CD8-positive, alpha-beta memory T cell (primary cell): ENCODE results near the gene ZNF627. TPM values are rescaled to one million over a fixed set of nuclear protein-coding genes. Genes with fewer than 3 reads are reported as not detected.

Experiments used
- CTCF ChIA-PET: fragments of 350-600 bp; sonication (Branson Sonifier 250); formaldehyde crosslinking; loops from one replicate; lab custom pipeline; 2021; ENCODE audit warnings: antibody characterized with exemption; lab: Charles Lee
- POLR2A ChIA-PET: fragments of 350-600 bp; sonication (Branson Sonifier 250); formaldehyde crosslinking; loops from one replicate; lab custom pipeline; 2021; ENCODE audit warnings: antibody characterized with exemption; lab: Charles Lee
- DNase-seq, 5 donors: peaks; one replicate each; pipeline versions ENCODE4 v3.0.0 to v3.0.0-alpha.2; 2020 to 2022; ENCODE audit warnings: mixed read lengths in 1 of 5
- H3K27ac ChIP-seq: one replicate; pipeline ENCODE4 v1.7.0; 2013; ENCODE audit warnings: low read depth, mild to moderate bottlenecking, low read length, moderate library complexity
- H3K27me3 ChIP-seq: 2 replicates; pipeline ENCODE4 v1.7.0; 2013; ENCODE audit warnings: low read length, mild to moderate bottlenecking; ENCODE audit not compliant: insufficient read depth, poor library complexity, severe bottlenecking
- H3K36me3 ChIP-seq: 2 replicates; pipeline ENCODE4 v1.7.0; 2013; ENCODE audit warnings: mild to moderate bottlenecking, low read length, moderate library complexity; ENCODE audit not compliant: insufficient read depth
- H3K4me1 ChIP-seq: 2 replicates; pipeline ENCODE4 v1.7.0; 2013; ENCODE audit warnings: mild to moderate bottlenecking, low read length, moderate library complexity; ENCODE audit not compliant: insufficient read depth
- H3K4me3 ChIP-seq: 2 replicates; pipeline ENCODE4 v1.7.0; 2013; ENCODE audit warnings: mild to moderate bottlenecking, low read length
- H3K9me3 ChIP-seq: 2 replicates; pipeline ENCODE4 v1.7.0; 2013; ENCODE audit warnings: mild to moderate bottlenecking, low read length
- H3K27ac Mint-ChIP-seq, 8 donors: one replicate each; pipeline ENCODE4 v1.8.0; 2020 to 2021; ENCODE audit warnings: mixed read lengths in 8 of 8, mild to moderate bottlenecking in 6 of 8, inconsistent platforms in 3 of 8, moderate library complexity in 3 of 8
- H3K27me3 Mint-ChIP-seq, 2 donors: one replicate each; pipeline ENCODE4 v1.8.0; 2020 to 2021; ENCODE audit warnings: mixed read lengths in 2 of 2, mild to moderate bottlenecking in 1 of 2, moderate library complexity in 1 of 2
- H3K36me3 Mint-ChIP-seq, 3 donors: one replicate each; pipeline ENCODE4 v1.8.0; 2020 to 2021; ENCODE audit warnings: mixed read lengths in 3 of 3, inconsistent platforms in 1 of 3, mild to moderate bottlenecking in 1 of 3
- H3K4me1 Mint-ChIP-seq, 3 donors: one replicate each; pipeline ENCODE4 v1.8.0; 2020 to 2021; ENCODE audit warnings: mixed read lengths in 3 of 3, inconsistent platforms in 1 of 3, mild to moderate bottlenecking in 1 of 3
- H3K4me3 Mint-ChIP-seq, 7 donors: one replicate each; pipeline ENCODE4 v1.8.0; 2020 to 2021; ENCODE audit warnings: mixed read lengths in 7 of 7, mild to moderate bottlenecking in 6 of 7, moderate library complexity in 4 of 7, inconsistent platforms in 2 of 7
- H3K9me3 Mint-ChIP-seq, 5 donors: one replicate each; pipeline ENCODE4 v1.8.0; 2020 to 2022; ENCODE audit warnings: mixed read lengths in 5 of 5, mild to moderate bottlenecking in 3 of 5, moderate library complexity in 2 of 5, inconsistent platforms in 1 of 5
- polyA plus RNA-seq: library from polyadenylated mRNA; unstranded; fragments of 300-500 nt; fragmentation: Illumina TruSeq; gene quantifications from one replicate; pipeline ENCODE4 v1.2.3, GENCODE V29; 2021
- total RNA-seq, 2 experiments: library from RNA; stranded (reverse); gene quantifications; one replicate each; pipeline ENCODE4 v1.2.3, GENCODE V29; 2021

ZNF627 gene
- total RNA-seq (1 to 10 TPM; 5.7 to 6.2 TPM), polyA plus RNA-seq (6.2 TPM)

DNA sequence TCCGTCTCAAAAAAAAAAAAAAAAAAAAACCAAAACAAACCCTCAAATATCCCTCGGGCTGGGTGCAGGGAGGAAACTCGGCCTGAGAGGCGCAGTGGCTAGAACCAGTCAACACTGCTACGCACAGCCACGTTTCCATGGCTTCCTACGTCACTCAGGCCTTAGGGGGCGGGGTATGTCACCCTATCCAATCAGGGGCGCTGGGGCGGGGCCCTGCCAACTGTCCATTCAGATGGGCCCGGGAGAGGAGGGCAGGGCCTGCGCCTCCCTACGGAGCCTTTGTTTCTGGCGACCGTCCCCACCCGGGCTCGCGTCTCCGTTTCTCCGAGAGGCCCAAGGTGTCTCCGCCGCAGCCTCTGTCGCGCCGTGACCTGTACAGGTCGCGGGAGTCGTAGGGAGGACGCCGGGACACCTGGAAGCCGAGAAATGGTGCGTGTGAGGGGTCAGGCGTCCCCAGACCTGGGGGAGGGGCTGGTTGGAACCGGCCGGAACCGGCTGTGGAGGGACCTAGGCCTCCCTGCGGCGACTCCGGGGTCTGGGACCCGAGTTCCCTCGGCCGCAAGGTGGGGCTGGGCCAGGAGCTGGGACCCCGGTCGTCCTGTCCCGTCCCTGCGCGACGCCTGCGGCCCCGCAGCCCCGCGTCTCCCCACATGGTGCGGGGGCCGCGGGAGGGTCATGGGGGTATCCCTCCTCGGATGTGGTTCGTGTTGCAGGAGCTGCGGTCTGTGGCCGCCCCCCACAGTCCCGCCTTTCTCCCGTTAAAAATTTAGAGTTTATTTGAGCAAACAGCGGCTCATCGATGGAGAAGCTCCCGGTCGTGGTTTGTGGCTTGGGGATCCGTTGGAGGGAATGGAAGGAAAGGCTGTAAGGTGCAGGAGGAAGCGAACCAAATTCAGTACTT, at the start of gene ZNF627:
ZNF627 (plus strand) TSS at position 282 of the 901 bp plus-strand sequence; CDS start at position 427, 145 bp downstream.
- peak; percentile 95 to 98 (median 98) for DNase-seq
- no peaks in the 10 kb centered on the region for H3K36me3 ChIP-seq
- CTCF ChIA-PET, result interaction anchor here (1.4 kb wide), 1 partner anchor 115 kb away, joined by 3 read pairs; no protein-coding TSS in a partner anchor
- Mint-ChIP-seq H3K4me1 (peaks cover 18 to 38% (median 36%) of the 10 kb centered on the region in 3 donors), H3K9me3 (no peaks in the 10 kb centered on the region), H3K36me3 (peaks cover under 1 to 8% (median 4%) of the 10 kb centered on the region in 3 donors), H3K4me3 (peak within 1 kb of the TSS; percentile 88 to 96 (median 94)), H3K27me3 (no peaks in the 10 kb centered on the region), H3K27ac (peak within 1 kb of the TSS; percentile 84 to 94 (median 87))
- H3K4me3 ChIP-seq, result peak within 1 kb of the TSS; percentile 86
- no peaks in the 10 kb centered on the region for H3K9me3 ChIP-seq
- H3K27me3 ChIP-seq, result no peaks in the 10 kb centered on the region
- POLR2A ChIA-PET, result interaction anchor here (0.6 to 0.7 kb wide), 5 partner anchors 38 to 1084 kb away, joined by 3 to 9 read pairs (median 4); partner anchors contain the start of genes DHPS and ELOF1
- H3K27ac ChIP-seq, result peak within 1 kb of the TSS; percentile 81
- H3K4me1 ChIP-seq, result peaks cover 23% of the 10 kb centered on the region

- no peak for DNase-seq
- Histone ChIP-seq H3K9me3 (no peaks in the 10 kb centered on the region), H3K4me3 (no peak overlapping the region), H3K36me3 (no peaks in the 10 kb centered on the region), H3K27me3 (no peaks in the 10 kb centered on the region), H3K27ac (no peak overlapping the region), H3K4me1 (no peaks in the 10 kb centered on the region)
- Mint-ChIP-seq H3K36me3 (peaks cover 0 to 12% (median 0%) of the 10 kb centered on the region in 3 donors), H3K27ac (no peak overlapping the region), H3K4me1 (no peaks in the 10 kb centered on the region), H3K27me3 (peaks cover 5% of the 10 kb centered on the region in 2 donors), H3K4me3 (no peak overlapping the region), H3K9me3 (no peaks in the 10 kb centered on the region)
- ChIA-PET CTCF (no interaction called here), POLR2A (no interaction called here)
Observed at GRCh38 chr19:11547929-11548700, 49.2 kb upstream of the ZNF627 start.

DNA sequence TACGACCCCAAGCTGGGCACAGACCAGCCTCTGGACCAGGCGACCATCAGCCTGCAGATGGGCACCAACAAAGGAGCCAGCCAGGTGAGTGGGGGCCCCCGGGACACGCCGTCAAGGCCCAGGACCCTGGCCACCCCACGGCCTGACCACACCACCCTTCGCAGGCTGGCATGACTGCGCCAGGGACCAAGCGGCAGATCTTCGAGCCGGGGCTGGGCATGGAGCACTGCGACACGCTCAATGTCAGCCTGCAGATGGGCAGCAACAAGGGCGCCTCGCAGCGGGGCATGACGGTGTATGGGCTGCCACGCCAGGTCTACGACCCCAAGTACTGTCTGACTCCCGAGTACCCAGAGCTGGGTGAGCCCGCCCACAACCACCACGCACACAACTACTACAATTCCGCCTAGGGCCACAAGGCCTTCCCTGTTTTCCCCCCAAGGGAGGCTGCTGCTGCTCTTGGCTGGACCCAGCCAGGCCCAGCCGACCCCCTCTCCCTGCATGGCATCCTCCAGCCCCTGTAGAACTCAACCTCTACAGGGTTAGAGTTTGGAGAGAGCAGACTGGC, 47.8 kb upstream of the ZNF627 start:
- Histone ChIP-seq H3K27ac (no peak overlapping the region), H3K4me1 (no peaks in the 10 kb centered on the region), H3K4me3 (no peak overlapping the region), H3K27me3 (no peaks in the 10 kb centered on the region), H3K9me3 (no peaks in the 10 kb centered on the region), H3K36me3 (peaks cover 7% of the 10 kb centered on the region)
- peaks cover 0 to 7% (median 3%) of the 10 kb centered on the region in 3 donors for H3K4me1 Mint-ChIP-seq
- peaks cover 0 to 25% (median 0%) of the 10 kb centered on the region in 3 donors for H3K36me3 Mint-ChIP-seq
- no peaks in the 10 kb centered on the region for H3K9me3 Mint-ChIP-seq
- no peak overlapping the region for H3K27ac Mint-ChIP-seq
- peaks cover 0 to 5% of the 10 kb centered on the region in 2 donors for H3K27me3 Mint-ChIP-seq
- ChIA-PET CTCF (no interaction called here), POLR2A (no interaction called here)
- DNase-seq, result no peak
- no peak overlapping the region for H3K4me3 Mint-ChIP-seq

DNA sequence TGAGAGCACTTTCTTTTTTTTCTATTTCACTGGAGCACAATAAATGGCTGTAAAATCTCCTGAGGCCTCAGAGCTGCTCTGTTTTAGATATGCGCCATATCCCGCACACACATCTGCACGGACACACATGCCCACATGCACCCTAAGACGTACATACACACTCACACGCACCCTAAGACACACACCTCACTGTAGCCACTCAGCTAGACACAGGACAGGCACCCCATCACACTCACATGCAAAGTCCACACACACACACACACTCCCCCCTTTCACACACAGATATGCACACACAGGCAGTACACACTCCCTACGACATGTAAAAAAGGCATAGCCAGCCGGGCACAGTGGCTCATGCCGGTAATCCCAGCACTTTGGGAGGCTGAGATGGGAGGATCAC, 47.0 kb upstream of the ZNF627 start:
- H3K9me3 Mint-ChIP-seq, result no peaks in the 10 kb centered on the region
- H3K27ac ChIP-seq, result no peak overlapping the region
- POLR2A ChIA-PET, result no interaction called here
- H3K4me1 ChIP-seq, result no peaks in the 10 kb centered on the region
- peaks cover 9% of the 10 kb centered on the region for H3K36me3 ChIP-seq
- no peak overlapping the region for H3K4me3 Mint-ChIP-seq
- H3K4me1 Mint-ChIP-seq, result peaks cover 0 to 8% (median 5%) of the 10 kb centered on the region in 3 donors
- H3K36me3 Mint-ChIP-seq, result peaks cover 0 to 27% (median 0%) of the 10 kb centered on the region in 3 donors
- H3K27me3 Mint-ChIP-seq, result peaks cover 0 to 2% of the 10 kb centered on the region in 2 donors
- no peaks in the 10 kb centered on the region for H3K9me3 ChIP-seq
- CTCF ChIA-PET, result no interaction called here
- no peaks in the 10 kb centered on the region for H3K27me3 ChIP-seq
- peak overlapping the region in 1 of 8 donors; percentile 68 for H3K27ac Mint-ChIP-seq
- DNase-seq, result no peak
- H3K4me3 ChIP-seq, result no peak overlapping the region

GRCh38 chr19:11551603-11552235, 45.6 kb upstream of the ZNF627 start:
- Mint-ChIP-seq H3K4me1 (peaks cover 10 to 23% (median 14%) of the 10 kb centered on the region in 3 donors), H3K27ac (peak overlapping the region in 1 of 8 donors; percentile 12), H3K4me3 (no peak overlapping the region), H3K9me3 (no peaks in the 10 kb centered on the region), H3K27me3 (no peaks in the 10 kb centered on the region), H3K36me3 (peaks cover 0 to 39% (median 0%) of the 10 kb centered on the region in 3 donors)
- no peak overlapping the region for H3K4me3 ChIP-seq
- H3K27me3 ChIP-seq, result no peaks in the 10 kb centered on the region
- no peak overlapping the region for H3K27ac ChIP-seq
- H3K36me3 ChIP-seq, result peaks cover 13% of the 10 kb centered on the region
- CTCF ChIA-PET, result no interaction called here
- no peaks in the 10 kb centered on the region for H3K9me3 ChIP-seq
- no peak for DNase-seq
- POLR2A ChIA-PET, result no interaction called here
- peaks cover under 1% of the 10 kb centered on the region for H3K4me1 ChIP-seq

DNA sequence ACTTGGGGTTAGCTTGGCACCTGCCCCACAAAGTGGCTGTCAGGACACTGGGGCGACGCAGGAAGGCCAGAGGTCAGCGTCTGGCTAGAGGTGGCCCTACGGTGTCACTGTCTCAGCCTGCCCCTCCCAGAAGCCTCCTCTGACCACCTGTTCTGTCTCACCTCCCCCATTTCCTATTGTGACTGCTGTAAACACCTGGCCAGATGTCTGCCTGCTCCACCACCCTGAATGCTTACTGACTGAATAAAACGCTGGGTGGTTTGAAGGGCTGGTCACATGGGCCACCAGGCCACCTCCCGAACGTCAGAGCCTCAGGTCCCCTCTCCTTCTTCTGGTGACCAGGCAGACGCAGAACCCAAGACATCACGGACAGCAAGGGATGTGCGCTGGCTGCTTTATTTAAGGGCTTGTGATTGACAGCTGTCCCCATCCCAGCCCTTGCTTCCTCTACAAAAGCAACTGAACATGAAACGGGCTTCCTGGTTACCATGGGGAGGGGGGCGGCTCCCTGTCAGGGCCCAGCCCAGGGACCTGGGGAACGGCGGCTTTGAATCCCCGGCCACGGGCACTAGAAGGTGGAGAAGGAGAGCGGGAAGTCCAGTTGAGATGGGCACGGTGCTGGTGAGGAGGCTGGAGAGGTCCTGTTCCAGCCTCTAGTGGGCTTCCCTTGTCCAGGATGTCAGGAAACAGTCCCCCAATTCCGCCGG, 44.5 kb upstream of the ZNF627 start:
- no peak overlapping the region for H3K4me3 ChIP-seq
- H3K27me3 ChIP-seq, result no peaks in the 10 kb centered on the region
- H3K27ac ChIP-seq, result no peak overlapping the region
- H3K4me1 Mint-ChIP-seq, result peaks cover 17 to 31% (median 19%) of the 10 kb centered on the region in 3 donors
- H3K27me3 Mint-ChIP-seq, result peaks cover 0 to 1% of the 10 kb centered on the region in 2 donors
- POLR2A ChIA-PET, result no interaction called here
- H3K9me3 ChIP-seq, result no peaks in the 10 kb centered on the region
- H3K9me3 Mint-ChIP-seq, result no peaks in the 10 kb centered on the region
- H3K36me3 ChIP-seq, result peaks cover 13% of the 10 kb centered on the region
- peaks cover 0 to 43% (median 2%) of the 10 kb centered on the region in 3 donors for H3K36me3 Mint-ChIP-seq
- DNase-seq, result no peak
- CTCF ChIA-PET, result no interaction called here
- H3K4me3 Mint-ChIP-seq, result no peak overlapping the region
- peaks cover 10% of the 10 kb centered on the region for H3K4me1 ChIP-seq
- peak overlapping the region in 2 of 8 donors; percentile 29 to 39 for H3K27ac Mint-ChIP-seq

DNA sequence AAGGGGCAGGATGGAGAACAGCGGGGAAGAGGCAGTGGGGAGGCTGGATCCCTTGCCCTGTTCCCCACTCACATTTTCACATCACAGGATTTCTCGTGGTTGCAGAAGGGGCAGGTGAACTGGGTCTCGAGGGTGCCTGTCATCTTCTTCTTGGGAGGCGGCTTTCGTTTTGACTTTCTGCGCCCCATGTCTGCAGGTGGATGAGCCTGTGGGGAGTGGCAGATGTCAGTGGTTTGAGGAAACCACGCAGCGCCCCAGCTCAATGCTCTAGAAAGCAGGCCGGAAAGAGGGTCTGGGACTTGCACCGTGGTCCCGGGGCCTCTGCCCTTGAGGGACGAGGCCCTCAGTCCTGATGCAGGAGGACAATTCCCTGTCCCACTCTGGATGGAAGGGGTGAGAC, 43.1 kb upstream of the ZNF627 start:
- CTCF ChIA-PET, result no interaction called here
- no peak for DNase-seq
- Mint-ChIP-seq H3K27me3 (peaks cover 0 to 2% of the 10 kb centered on the region in 2 donors), H3K4me3 (peak overlapping the region in 3 of 7 donors; percentile 23 to 58 (median 47)), H3K4me1 (peaks cover 24 to 41% (median 27%) of the 10 kb centered on the region in 3 donors), H3K36me3 (peaks cover 0 to 48% (median 2%) of the 10 kb centered on the region in 3 donors), H3K27ac (peak overlapping the region in 6 of 8 donors; percentile 27 to 89 (median 61)), H3K9me3 (no peaks in the 10 kb centered on the region)
- no peaks in the 10 kb centered on the region for H3K9me3 ChIP-seq
- H3K36me3 ChIP-seq, result peaks cover 13% of the 10 kb centered on the region
- no peak overlapping the region for H3K4me3 ChIP-seq
- peaks cover 18% of the 10 kb centered on the region for H3K4me1 ChIP-seq
- H3K27me3 ChIP-seq, result no peaks in the 10 kb centered on the region
- no peak overlapping the region for H3K27ac ChIP-seq
- POLR2A ChIA-PET, result interaction anchor here (0.9 kb wide), 1 partner anchor 40 kb away, joined by 5 read pairs; no protein-coding TSS in a partner anchor
